CD8-positive, alpha-beta memory T cell (primary cell): ENCODE data around the gene KCNA2. TPM values are rescaled to one million over a fixed set of nuclear protein-coding genes. Genes with fewer than 3 reads are reported as not detected.

ENCODE experiments used
- CTCF ChIA-PET: fragments of 350-600 bp; sonication (Branson Sonifier 250); formaldehyde crosslinking; loops from one replicate; lab custom pipeline; 2021; ENCODE audit warnings: antibody characterized with exemption; lab: Charles Lee
- POLR2A ChIA-PET: fragments of 350-600 bp; sonication (Branson Sonifier 250); formaldehyde crosslinking; loops from one replicate; lab custom pipeline; 2021; ENCODE audit warnings: antibody characterized with exemption; lab: Charles Lee
- DNase-seq, 5 donors: peaks; one replicate each; pipeline versions ENCODE4 v3.0.0 to v3.0.0-alpha.2; 2020 to 2022; ENCODE audit warnings: mixed read lengths in 1 of 5
- H3K27ac ChIP-seq: one replicate; pipeline ENCODE4 v1.7.0; 2013; ENCODE audit warnings: low read depth, mild to moderate bottlenecking, low read length, moderate library complexity
- H3K27me3 ChIP-seq: 2 replicates; pipeline ENCODE4 v1.7.0; 2013; ENCODE audit warnings: low read length, mild to moderate bottlenecking; ENCODE audit not compliant: insufficient read depth, poor library complexity, severe bottlenecking
- H3K36me3 ChIP-seq: 2 replicates; pipeline ENCODE4 v1.7.0; 2013; ENCODE audit warnings: mild to moderate bottlenecking, low read length, moderate library complexity; ENCODE audit not compliant: insufficient read depth
- H3K4me1 ChIP-seq: 2 replicates; pipeline ENCODE4 v1.7.0; 2013; ENCODE audit warnings: mild to moderate bottlenecking, low read length, moderate library complexity; ENCODE audit not compliant: insufficient read depth
- H3K4me3 ChIP-seq: 2 replicates; pipeline ENCODE4 v1.7.0; 2013; ENCODE audit warnings: mild to moderate bottlenecking, low read length
- H3K9me3 ChIP-seq: 2 replicates; pipeline ENCODE4 v1.7.0; 2013; ENCODE audit warnings: mild to moderate bottlenecking, low read length
- H3K27ac Mint-ChIP-seq, 8 donors: one replicate each; pipeline ENCODE4 v1.8.0; 2020 to 2021; ENCODE audit warnings: mixed read lengths in 8 of 8, mild to moderate bottlenecking in 6 of 8, inconsistent platforms in 3 of 8, moderate library complexity in 3 of 8
- H3K27me3 Mint-ChIP-seq, 2 donors: one replicate each; pipeline ENCODE4 v1.8.0; 2020 to 2021; ENCODE audit warnings: mixed read lengths in 2 of 2, mild to moderate bottlenecking in 1 of 2, moderate library complexity in 1 of 2
- H3K36me3 Mint-ChIP-seq, 3 donors: one replicate each; pipeline ENCODE4 v1.8.0; 2020 to 2021; ENCODE audit warnings: mixed read lengths in 3 of 3, inconsistent platforms in 1 of 3, mild to moderate bottlenecking in 1 of 3
- H3K4me1 Mint-ChIP-seq, 3 donors: one replicate each; pipeline ENCODE4 v1.8.0; 2020 to 2021; ENCODE audit warnings: mixed read lengths in 3 of 3, inconsistent platforms in 1 of 3, mild to moderate bottlenecking in 1 of 3
- H3K4me3 Mint-ChIP-seq, 7 donors: one replicate each; pipeline ENCODE4 v1.8.0; 2020 to 2021; ENCODE audit warnings: mixed read lengths in 7 of 7, mild to moderate bottlenecking in 6 of 7, moderate library complexity in 4 of 7, inconsistent platforms in 2 of 7
- H3K9me3 Mint-ChIP-seq, 5 donors: one replicate each; pipeline ENCODE4 v1.8.0; 2020 to 2022; ENCODE audit warnings: mixed read lengths in 5 of 5, mild to moderate bottlenecking in 3 of 5, moderate library complexity in 2 of 5, inconsistent platforms in 1 of 5
- polyA plus RNA-seq: library from polyadenylated mRNA; unstranded; fragments of 300-500 nt; fragmentation: Illumina TruSeq; gene quantifications from one replicate; pipeline ENCODE4 v1.2.3, GENCODE V29; 2021
- total RNA-seq, 2 experiments: library from RNA; stranded (reverse); gene quantifications; one replicate each; pipeline ENCODE4 v1.2.3, GENCODE V29; 2021

The KCNA2 gene
- total and polyA plus RNA-seq, 3 experiments from 2014 or later, result 0.16 to 0.35 (median 0.24) TPM

- Mint-ChIP-seq H3K9me3 (no peaks in the 10 kb centered on the region), H3K27me3 (peaks cover 11 to 40% of the 10 kb centered on the region in 2 donors), H3K4me3 (no peak overlapping the region), H3K4me1 (no peaks in the 10 kb centered on the region), H3K27ac (no peak overlapping the region), H3K36me3 (no peaks in the 10 kb centered on the region)
- Histone ChIP-seq H3K27ac (no peak overlapping the region), H3K36me3 (no peaks in the 10 kb centered on the region), H3K4me1 (no peaks in the 10 kb centered on the region), H3K27me3 (no peaks in the 10 kb centered on the region), H3K4me3 (no peak overlapping the region), H3K9me3 (no peaks in the 10 kb centered on the region)
- ChIA-PET POLR2A (no interaction called here), CTCF (interaction anchor here (0.7 kb wide), 1 partner anchor 10 kb away, joined by 3 read pairs; no protein-coding TSS in a partner anchor)
- DNase-seq, result no peak
These were observed 40.6 kb downstream of the KCNA2 start for GRCh38 chr1:110565565-110565964.

- no peaks in the 10 kb centered on the region for H3K9me3 Mint-ChIP-seq
- CTCF ChIA-PET, result no interaction called here
- Histone ChIP-seq H3K4me3 (no peak overlapping the region), H3K27ac (no peak overlapping the region), H3K27me3 (no peaks in the 10 kb centered on the region), H3K36me3 (no peaks in the 10 kb centered on the region), H3K4me1 (no peaks in the 10 kb centered on the region), H3K9me3 (no peaks in the 10 kb centered on the region)
- DNase-seq, result no peak
- no peak overlapping the region for H3K4me3 Mint-ChIP-seq
- H3K27me3 Mint-ChIP-seq, result peaks cover 9 to 36% of the 10 kb centered on the region in 2 donors
- no peaks in the 10 kb centered on the region for H3K4me1 Mint-ChIP-seq
- POLR2A ChIA-PET, result no interaction called here
- no peaks in the 10 kb centered on the region for H3K36me3 Mint-ChIP-seq
- H3K27ac Mint-ChIP-seq, result no peak overlapping the region
These were observed 43.1 kb downstream of the KCNA2 start for GRCh38 chr1:110563089-110563488.

- no peaks in the 10 kb centered on the region for H3K36me3 ChIP-seq
- CTCF ChIA-PET, result interaction anchor here (1.5 kb wide), 1 partner anchor 13 kb away, joined by 3 read pairs; no protein-coding TSS in a partner anchor
- H3K27ac ChIP-seq, result no peak overlapping the region
- no peaks in the 10 kb centered on the region for H3K9me3 Mint-ChIP-seq
- H3K4me3 Mint-ChIP-seq, result no peak overlapping the region
- no peak overlapping the region for H3K4me3 ChIP-seq
- DNase-seq, result no peak
- H3K27me3 Mint-ChIP-seq, result peaks cover 16 to 43% of the 10 kb centered on the region in 2 donors
- no peaks in the 10 kb centered on the region for H3K9me3 ChIP-seq
- no peak overlapping the region for H3K27ac Mint-ChIP-seq
- H3K27me3 ChIP-seq, result peaks cover 2% of the 10 kb centered on the region
- no peaks in the 10 kb centered on the region for H3K4me1 Mint-ChIP-seq
- POLR2A ChIA-PET, result no interaction called here
- no peaks in the 10 kb centered on the region for H3K36me3 Mint-ChIP-seq
- H3K4me1 ChIP-seq, result no peaks in the 10 kb centered on the region
These were observed 44.6 kb downstream of the KCNA2 start for GRCh38 chr1:110561596-110561995.

GRCh38 chr1:110559157-110559556, 47.0 kb downstream of the KCNA2 start:
- POLR2A ChIA-PET, result no interaction called here
- no peak overlapping the region for H3K27ac ChIP-seq
- H3K4me3 ChIP-seq, result no peak overlapping the region
- no peaks in the 10 kb centered on the region for H3K4me1 ChIP-seq
- peaks cover 0 to 4% (median 2%) of the 10 kb centered on the region in 3 donors for H3K4me1 Mint-ChIP-seq
- H3K27me3 ChIP-seq, result peaks cover 19% of the 10 kb centered on the region
- H3K4me3 Mint-ChIP-seq, result no peak overlapping the region
- CTCF ChIA-PET, result no interaction called here
- H3K9me3 ChIP-seq, result no peaks in the 10 kb centered on the region
- H3K27ac Mint-ChIP-seq, result no peak overlapping the region
- H3K36me3 Mint-ChIP-seq, result no peaks in the 10 kb centered on the region
- no peaks in the 10 kb centered on the region for H3K36me3 ChIP-seq
- no peak for DNase-seq
- H3K9me3 Mint-ChIP-seq, result no peaks in the 10 kb centered on the region
- H3K27me3 Mint-ChIP-seq, result peaks cover 21 to 41% of the 10 kb centered on the region in 2 donors

- Mint-ChIP-seq H3K4me3 (no peak overlapping the region), H3K27ac (peak overlapping the region in 1 of 8 donors; percentile 2), H3K27me3 (peaks cover 28 to 48% of the 10 kb centered on the region in 2 donors), H3K4me1 (peaks cover 0 to 4% (median 2%) of the 10 kb centered on the region in 3 donors), H3K36me3 (no peaks in the 10 kb centered on the region), H3K9me3 (no peaks in the 10 kb centered on the region)
- Histone ChIP-seq H3K4me1 (no peaks in the 10 kb centered on the region), H3K4me3 (no peak overlapping the region), H3K9me3 (no peaks in the 10 kb centered on the region), H3K27ac (no peak overlapping the region), H3K27me3 (peaks cover 19% of the 10 kb centered on the region), H3K36me3 (no peaks in the 10 kb centered on the region)
- ChIA-PET CTCF (interaction anchor here (0.9 to 1.1 kb wide), 2 partner anchors 36 to 207 kb away, joined by 3 to 4 read pairs; no protein-coding TSS in a partner anchor), POLR2A (no interaction called here)
- no peak for DNase-seq
These were observed 48.7 kb downstream of the KCNA2 start for GRCh38 chr1:110557481-110557880.

GRCh38 chr1:110556471-110556807, 49.7 kb downstream of the KCNA2 start:
- no peak overlapping the region for H3K27ac ChIP-seq
- no peaks in the 10 kb centered on the region for H3K4me1 ChIP-seq
- Mint-ChIP-seq H3K27ac (no peak overlapping the region), H3K27me3 (peaks cover 28 to 56% of the 10 kb centered on the region in 2 donors), H3K36me3 (no peaks in the 10 kb centered on the region), H3K9me3 (no peaks in the 10 kb centered on the region), H3K4me1 (peaks cover 0 to 4% (median 2%) of the 10 kb centered on the region in 3 donors), H3K4me3 (no peak overlapping the region)
- no peaks in the 10 kb centered on the region for H3K36me3 ChIP-seq
- DNase-seq, result no peak
- H3K27me3 ChIP-seq, result peaks cover 23% of the 10 kb centered on the region
- POLR2A ChIA-PET, result no interaction called here
- H3K4me3 ChIP-seq, result no peak overlapping the region
- CTCF ChIA-PET, result interaction anchor here (1.1 to 3.3 kb wide), 12 partner anchors 8 to 232 kb away, joined by 3 to 22 read pairs (median 8); partner anchors contain the start of gene KCNA2
- H3K9me3 ChIP-seq, result no peaks in the 10 kb centered on the region

- Mint-ChIP-seq H3K36me3 (no peaks in the 10 kb centered on the region), H3K4me1 (peaks cover 0 to 4% (median 2%) of the 10 kb centered on the region in 3 donors), H3K27ac (no peak overlapping the region), H3K27me3 (peaks cover 28 to 58% of the 10 kb centered on the region in 2 donors), H3K9me3 (no peaks in the 10 kb centered on the region), H3K4me3 (peak overlapping the region in 2 of 7 donors; percentile 4 to 24)
- H3K27ac ChIP-seq, result no peak overlapping the region
- POLR2A ChIA-PET, result no interaction called here
- no peak overlapping the region for H3K4me3 ChIP-seq
- no peaks in the 10 kb centered on the region for H3K36me3 ChIP-seq
- CTCF ChIA-PET, result interaction anchor here (0.6 to 3.3 kb wide), 24 partner anchors 8 to 274 kb away, joined by 3 to 22 read pairs (median 4); partner anchors contain the start of gene KCNA2
- no peaks in the 10 kb centered on the region for H3K9me3 ChIP-seq
- no peaks in the 10 kb centered on the region for H3K4me1 ChIP-seq
- peaks cover 23% of the 10 kb centered on the region for H3K27me3 ChIP-seq
- no peak for DNase-seq
These were observed 50.2 kb downstream of the KCNA2 start for GRCh38 chr1:110555807-110556470.
